Measurements from ENCODE around the gene FCGR2B. TPM values are rescaled to one million over a fixed set of nuclear protein-coding genes. Genes with fewer than 3 reads are reported as not detected.
"Not testable (repeated sequence)": the region's sequence is repeated elsewhere in the genome, so short reads cannot be mapped to it uniquely, and the experiment has no call there.

Gene FCGR2B
- total RNA-seq, 1 experiment from 2014 or later = 0.11 TPM

GRCh38 chr1:161691846-161692245 lies 28.9 kb downstream of the FCGR2B start (continued):
- no peak for TF ChIP-seq ZNF512 (CRISPR knock-in tag; IDR thresholded peaks at IDR 0.05; ENCODE audit: borderline replicate concordance)
- TF ChIP-seq ZBTB21 (CRISPR knock-in tag; IDR thresholded peaks at IDR 0.05; ENCODE audit: borderline replicate concordance) = no peak
- no peak for TF ChIP-seq RELA (CRISPR knock-in tag; IDR thresholded peaks at IDR 0.05; ENCODE audit: borderline replicate concordance)

DNA sequence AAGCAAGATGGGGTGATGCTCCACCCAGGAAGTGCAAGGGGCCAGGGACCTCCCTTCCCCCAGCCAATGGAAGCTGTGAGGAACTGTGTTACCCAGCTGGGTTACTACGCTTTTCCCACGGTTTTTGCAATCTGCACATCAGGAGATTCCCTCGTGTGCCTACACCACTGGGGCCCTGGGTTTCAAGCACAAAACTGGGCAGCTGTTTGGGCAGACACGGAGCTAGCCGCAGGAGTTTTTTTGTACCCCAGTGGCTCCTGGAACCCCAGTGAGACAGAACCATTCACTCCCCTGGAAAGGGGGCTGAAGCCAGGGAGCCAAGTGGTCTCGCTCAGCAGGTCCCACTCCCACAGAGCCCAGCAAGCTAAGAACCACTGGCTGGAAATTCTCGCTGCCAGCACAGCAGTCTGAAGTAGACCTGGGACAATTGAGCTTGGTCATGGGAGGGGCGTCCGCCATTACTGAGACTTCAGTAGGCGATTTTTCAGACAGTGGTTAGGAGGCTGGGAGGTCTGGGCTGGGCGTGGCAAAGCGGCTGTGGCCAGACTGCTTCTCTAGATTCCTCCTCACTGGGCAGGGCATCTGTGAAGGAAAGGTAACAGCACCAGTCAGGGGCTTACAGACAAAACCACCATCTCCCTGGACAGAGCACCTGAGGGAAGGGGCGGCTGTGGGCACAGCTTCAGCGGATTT lies 30.2 kb downstream of the FCGR2B start:
- not testable (repeated sequence) for H3K4me1 Mint-ChIP-seq
- H3K27me3 Mint-ChIP-seq (ENCODE audit: low read depth) = peaks cover 23% of the 10 kb centered on the region

DNA sequence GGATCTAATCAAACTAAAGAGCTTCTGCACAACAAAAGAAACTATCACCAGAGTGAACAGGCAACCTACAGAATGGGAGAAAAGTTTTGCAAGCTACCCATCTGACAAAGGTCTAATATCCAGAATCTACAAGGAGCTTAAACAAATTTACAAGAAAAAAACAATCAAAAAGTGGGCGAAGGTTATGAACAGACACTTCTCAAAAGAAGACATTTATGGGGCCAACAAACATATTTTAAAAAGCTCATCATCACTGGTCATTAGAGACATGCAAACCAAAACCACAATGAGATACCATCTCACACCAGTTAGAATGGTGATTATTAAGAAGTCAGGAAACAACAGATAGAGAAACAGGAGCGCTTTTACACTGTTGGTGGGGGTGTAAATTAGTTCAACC lies 35.4 kb downstream of the FCGR2B start:
- not testable (repeated sequence) for ATAC-seq, H3K9me3 Mint-ChIP-seq

More for the DNA sequence above, 30.2 kb downstream of the FCGR2B start:
- H3K36me3 Mint-ChIP-seq; H3K27ac Mint-ChIP-seq; POLR2A ChIA-PET; DNase-seq (ENCODE audit: low spot score); H3K9me3 Mint-ChIP-seq; H3K4me3 Mint-ChIP-seq; ATAC-seq: not testable (repeated sequence)
- CTCF ChIA-PET = interaction anchor here (0.6 kb wide), 1 partner anchor 78 kb away, joined by 3 read pairs; no protein-coding TSS in a partner anchor

GRCh38 chr1:161702250-161702649 lies 39.3 kb downstream of the FCGR2B start:
- ChIA-PET POLR2A (no interaction called here), CTCF (no interaction called here)
- Mint-ChIP-seq H3K4me1 (peaks cover 9% of the 10 kb centered on the region), H3K36me3 (no peaks in the 10 kb centered on the region), H3K27me3 (ENCODE audit: low read depth) (peaks cover 4% of the 10 kb centered on the region; the same call in 1 of the 2 replicates), H3K9me3 (peaks cover 4% of the 10 kb centered on the region; the same call in 1 of the 2 replicates), H3K27ac (peak overlapping the region; percentile 53; the same call in 1 of the 2 replicates), H3K4me3 (no peak overlapping the region)
- DNase-seq (ENCODE audit: low spot score) (no peak), ATAC-seq (peak; percentile 44; the same call in 1 of the 2 replicates)
- TF ChIP-seq TCF7 (CRISPR knock-in tag; IDR thresholded peaks at IDR 0.05; ENCODE audit: low read depth) (no peak), TEAD1 (CRISPR knock-in tag; IDR thresholded peaks at IDR 0.05) (no peak), ZNF512 (CRISPR knock-in tag; IDR thresholded peaks at IDR 0.05; ENCODE audit: borderline replicate concordance) (no peak), ZBTB21 (CRISPR knock-in tag; IDR thresholded peaks at IDR 0.05; ENCODE audit: borderline replicate concordance) (no peak), ATF1 (CRISPR knock-in tag; IDR thresholded peaks at IDR 0.05) (no peak), NR1H2 (CRISPR knock-in tag; IDR thresholded peaks at IDR 0.05) (no peak), ERG (CRISPR knock-in tag; IDR thresholded peaks at IDR 0.05) (no peak), GRHL2 (CRISPR knock-in tag; IDR thresholded peaks at IDR 0.05; ENCODE audit: insufficient replicate concordance, severe bottlenecking) (no peak), ZNF317 (CRISPR knock-in tag; IDR thresholded peaks at IDR 0.05; ENCODE audit: borderline replicate concordance, low read depth) (no peak), IRF2 (CRISPR knock-in tag; IDR thresholded peaks at IDR 0.05; ENCODE audit: borderline replicate concordance, low read depth) (no peak), ZNF396 (CRISPR knock-in tag; IDR thresholded peaks at IDR 0.05; ENCODE audit: borderline replicate concordance) (no peak), NFATC4 (CRISPR knock-in tag; IDR thresholded peaks at IDR 0.05) (no peak), CBFB (CRISPR knock-in tag; IDR thresholded peaks at IDR 0.05; ENCODE audit: low read depth) (no peak)
- TF ChIP-seq, protein P1, sequence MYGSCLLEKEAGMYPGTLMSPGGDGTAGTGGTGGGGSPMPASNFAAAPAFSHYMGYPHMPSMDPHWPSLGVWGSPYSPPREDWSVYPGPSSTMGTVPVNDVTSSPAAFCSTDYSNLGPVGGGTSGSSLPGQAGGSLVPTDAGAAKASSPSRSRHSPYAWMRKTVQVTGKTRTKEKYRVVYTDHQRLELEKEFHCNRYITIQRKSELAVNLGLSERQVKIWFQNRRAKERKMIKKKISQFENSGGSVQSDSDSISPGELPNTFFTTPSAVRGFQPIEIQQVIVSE (CRISPR knock-in tag; IDR thresholded peaks at IDR 0.05; ENCODE audit: borderline replicate concordance) = no peak
- TF ChIP-seq, protein P2, sequence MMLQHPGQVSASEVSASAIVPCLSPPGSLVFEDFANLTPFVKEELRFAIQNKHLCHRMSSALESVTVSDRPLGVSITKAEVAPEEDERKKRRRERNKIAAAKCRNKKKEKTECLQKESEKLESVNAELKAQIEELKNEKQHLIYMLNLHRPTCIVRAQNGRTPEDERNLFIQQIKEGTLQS (CRISPR knock-in tag; conservative IDR thresholded peaks at IDR 0.05) = no peak

More for the DNA sequence above, 35.4 kb downstream of the FCGR2B start:
- H3K4me3 Mint-ChIP-seq; H3K4me1 Mint-ChIP-seq; CTCF ChIA-PET; H3K36me3 Mint-ChIP-seq; POLR2A ChIA-PET; DNase-seq (ENCODE audit: low spot score); H3K27ac Mint-ChIP-seq: not testable (repeated sequence)
- H3K27me3 Mint-ChIP-seq (ENCODE audit: low read depth) = peaks cover 21% of the 10 kb centered on the region

Data from WTC11 (cell line).